Measurements from ENCODE around the gene ICA1. TPM values are rescaled to one million over a fixed set of nuclear protein-coding genes. Genes with fewer than 3 reads are reported as not detected.

ICA1 gene
- total and polyA plus RNA-seq, 2 experiments from 2014 or later = 45.2 to 83.7 TPM

DNA sequence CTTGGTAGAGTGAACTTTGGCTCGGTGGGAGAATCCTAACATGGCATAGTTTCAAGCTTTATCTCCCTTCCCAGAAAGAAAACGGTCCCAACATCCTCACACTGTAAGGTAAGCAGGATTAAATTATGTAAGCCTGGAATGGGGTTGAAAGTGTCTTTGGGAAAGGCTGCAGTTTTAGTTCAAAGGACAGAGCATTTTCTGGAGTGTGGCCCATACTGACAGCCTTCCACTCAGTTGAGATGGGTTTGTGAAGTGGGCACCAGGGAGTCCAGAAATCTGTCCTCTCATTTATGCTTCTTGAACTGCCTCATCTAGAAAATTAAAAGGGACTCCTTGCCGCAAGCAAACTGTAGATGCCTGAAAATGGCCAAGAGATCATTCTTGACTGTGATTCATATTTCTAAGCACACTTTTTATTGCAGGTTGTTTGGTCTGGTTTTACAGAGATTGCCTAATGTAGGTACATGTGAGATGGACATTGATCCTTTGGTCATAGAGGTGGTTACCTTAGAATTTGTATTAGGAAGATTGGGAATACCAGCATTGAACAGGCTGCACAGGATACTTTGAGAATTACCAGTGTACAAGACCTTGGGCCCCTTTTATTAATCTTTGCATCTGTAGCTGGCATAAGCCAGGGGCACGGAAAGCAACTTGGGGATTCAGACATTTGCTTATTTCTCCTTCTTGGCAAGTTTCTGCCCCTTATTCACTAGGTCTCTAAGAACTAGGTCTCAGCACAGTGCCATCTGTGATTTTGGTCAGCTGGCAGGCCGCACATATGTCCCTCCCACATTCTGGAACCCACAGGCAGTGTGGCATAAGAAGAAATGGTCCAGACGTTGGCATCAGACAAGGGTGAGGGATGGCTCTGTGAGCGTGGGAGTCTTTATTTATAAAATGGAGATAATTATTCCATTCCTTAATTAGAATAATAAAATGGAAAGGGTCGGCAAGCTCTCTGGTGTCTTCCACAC lies 167.5 kb downstream of the ICA1 start (continued):
- TF ChIP-seq, protein P1, sequence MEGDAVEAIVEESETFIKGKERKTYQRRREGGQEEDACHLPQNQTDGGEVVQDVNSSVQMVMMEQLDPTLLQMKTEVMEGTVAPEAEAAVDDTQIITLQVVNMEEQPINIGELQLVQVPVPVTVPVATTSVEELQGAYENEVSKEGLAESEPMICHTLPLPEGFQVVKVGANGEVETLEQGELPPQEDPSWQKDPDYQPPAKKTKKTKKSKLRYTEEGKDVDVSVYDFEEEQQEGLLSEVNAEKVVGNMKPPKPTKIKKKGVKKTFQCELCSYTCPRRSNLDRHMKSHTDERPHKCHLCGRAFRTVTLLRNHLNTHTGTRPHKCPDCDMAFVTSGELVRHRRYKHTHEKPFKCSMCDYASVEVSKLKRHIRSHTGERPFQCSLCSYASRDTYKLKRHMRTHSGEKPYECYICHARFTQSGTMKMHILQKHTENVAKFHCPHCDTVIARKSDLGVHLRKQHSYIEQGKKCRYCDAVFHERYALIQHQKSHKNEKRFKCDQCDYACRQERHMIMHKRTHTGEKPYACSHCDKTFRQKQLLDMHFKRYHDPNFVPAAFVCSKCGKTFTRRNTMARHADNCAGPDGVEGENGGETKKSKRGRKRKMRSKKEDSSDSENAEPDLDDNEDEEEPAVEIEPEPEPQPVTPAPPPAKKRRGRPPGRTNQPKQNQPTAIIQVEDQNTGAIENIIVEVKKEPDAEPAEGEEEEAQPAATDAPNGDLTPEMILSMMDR (conservative IDR thresholded peaks at IDR 0.05; ENCODE audit: low read depth in 2 of 2) = no peak
- no peak for TF ChIP-seq EZH2 (IDR thresholded peaks at IDR 0.05; ENCODE audit: low read depth, unreplicated experiment)
- TF ChIP-seq, protein P2, sequence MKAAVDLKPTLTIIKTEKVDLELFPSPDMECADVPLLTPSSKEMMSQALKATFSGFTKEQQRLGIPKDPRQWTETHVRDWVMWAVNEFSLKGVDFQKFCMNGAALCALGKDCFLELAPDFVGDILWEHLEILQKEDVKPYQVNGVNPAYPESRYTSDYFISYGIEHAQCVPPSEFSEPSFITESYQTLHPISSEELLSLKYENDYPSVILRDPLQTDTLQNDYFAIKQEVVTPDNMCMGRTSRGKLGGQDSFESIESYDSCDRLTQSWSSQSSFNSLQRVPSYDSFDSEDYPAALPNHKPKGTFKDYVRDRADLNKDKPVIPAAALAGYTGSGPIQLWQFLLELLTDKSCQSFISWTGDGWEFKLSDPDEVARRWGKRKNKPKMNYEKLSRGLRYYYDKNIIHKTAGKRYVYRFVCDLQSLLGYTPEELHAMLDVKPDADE (IDR thresholded peaks at IDR 0.05) = no peak
- TF ChIP-seq ZNF114 (CRISPR knock-in tag; IDR thresholded peaks at IDR 0.05) = no peak
- no peak for TF ChIP-seq NANOG (IDR thresholded peaks at IDR 0.05; ENCODE audit: borderline replicate concordance)
- TF ChIP-seq CREB1 (CRISPR knock-in tag; IDR thresholded peaks at IDR 0.05; ENCODE audit: low read depth) = no peak
- TF ChIP-seq, protein P3, sequence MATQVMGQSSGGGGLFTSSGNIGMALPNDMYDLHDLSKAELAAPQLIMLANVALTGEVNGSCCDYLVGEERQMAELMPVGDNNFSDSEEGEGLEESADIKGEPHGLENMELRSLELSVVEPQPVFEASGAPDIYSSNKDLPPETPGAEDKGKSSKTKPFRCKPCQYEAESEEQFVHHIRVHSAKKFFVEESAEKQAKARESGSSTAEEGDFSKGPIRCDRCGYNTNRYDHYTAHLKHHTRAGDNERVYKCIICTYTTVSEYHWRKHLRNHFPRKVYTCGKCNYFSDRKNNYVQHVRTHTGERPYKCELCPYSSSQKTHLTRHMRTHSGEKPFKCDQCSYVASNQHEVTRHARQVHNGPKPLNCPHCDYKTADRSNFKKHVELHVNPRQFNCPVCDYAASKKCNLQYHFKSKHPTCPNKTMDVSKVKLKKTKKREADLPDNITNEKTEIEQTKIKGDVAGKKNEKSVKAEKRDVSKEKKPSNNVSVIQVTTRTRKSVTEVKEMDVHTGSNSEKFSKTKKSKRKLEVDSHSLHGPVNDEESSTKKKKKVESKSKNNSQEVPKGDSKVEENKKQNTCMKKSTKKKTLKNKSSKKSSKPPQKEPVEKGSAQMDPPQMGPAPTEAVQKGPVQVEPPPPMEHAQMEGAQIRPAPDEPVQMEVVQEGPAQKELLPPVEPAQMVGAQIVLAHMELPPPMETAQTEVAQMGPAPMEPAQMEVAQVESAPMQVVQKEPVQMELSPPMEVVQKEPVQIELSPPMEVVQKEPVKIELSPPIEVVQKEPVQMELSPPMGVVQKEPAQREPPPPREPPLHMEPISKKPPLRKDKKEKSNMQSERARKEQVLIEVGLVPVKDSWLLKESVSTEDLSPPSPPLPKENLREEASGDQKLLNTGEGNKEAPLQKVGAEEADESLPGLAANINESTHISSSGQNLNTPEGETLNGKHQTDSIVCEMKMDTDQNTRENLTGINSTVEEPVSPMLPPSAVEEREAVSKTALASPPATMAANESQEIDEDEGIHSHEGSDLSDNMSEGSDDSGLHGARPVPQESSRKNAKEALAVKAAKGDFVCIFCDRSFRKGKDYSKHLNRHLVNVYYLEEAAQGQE (IDR thresholded peaks at IDR 0.05; ENCODE audit: unreplicated experiment) = no peak
- no peak for TF ChIP-seq POLR2AphosphoS5 (IDR thresholded peaks at IDR 0.05; ENCODE audit: low read depth)

DNA sequence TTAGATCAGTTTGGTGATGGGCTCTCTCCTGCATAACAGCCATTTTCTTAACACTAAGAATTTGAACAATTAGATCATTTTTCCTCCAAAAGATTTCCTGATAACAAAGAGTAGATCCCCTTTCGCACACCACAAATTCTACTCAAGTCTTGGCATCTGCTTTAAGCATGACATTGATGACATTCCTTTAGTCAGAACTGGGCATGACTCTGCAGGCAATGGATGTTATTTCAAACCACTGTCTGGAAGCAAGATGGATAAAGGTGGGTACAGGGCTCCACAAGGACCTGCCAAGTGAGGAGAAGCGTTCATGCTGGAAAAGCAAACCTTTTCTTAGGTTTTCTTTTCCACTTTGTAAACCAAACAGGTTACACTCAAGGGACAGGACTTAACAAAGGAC lies 169.8 kb downstream of the ICA1 start:
- Histone ChIP-seq H3K9me2 (ENCODE audit: insufficient read depth) (peaks cover 2% of the 10 kb centered on the region; the same call in 1 of the 2 replicates), H3K27me3 (ENCODE audit: insufficient read depth) (no peaks in the 10 kb centered on the region), H3F3A (replicated peaks; ENCODE audit: low read depth) (no peaks in the 10 kb centered on the region), H3K4me1 (ENCODE audit: insufficient read depth) (no peaks in the 10 kb centered on the region), H3K27ac (ENCODE audit: low read depth) (no peak overlapping the region), H3K4me3 (no peak overlapping the region), H3K4me2 (no peak overlapping the region), H3K79me2 (replicated peaks; ENCODE audit: insufficient read depth) (no peaks in the 10 kb centered on the region), H4K20me1 (replicated peaks; ENCODE audit: insufficient read depth) (no peaks in the 10 kb centered on the region), H2AFZ (no peak overlapping the region), H3K36me3 (ENCODE audit: insufficient read depth) (no peaks in the 10 kb centered on the region)
- Mint-ChIP-seq H3K36me3 (ENCODE audit: low read depth) (peaks cover 12% of the 10 kb centered on the region), H3K27me3 (ENCODE audit: insufficient read depth, low read depth, poor library complexity) (peaks cover 2% of the 10 kb centered on the region), H3K9me3 (peaks cover 5% of the 10 kb centered on the region), H3K4me1 (no peaks in the 10 kb centered on the region), H3K27ac (no peak overlapping the region), H3K4me3 (no peak overlapping the region)
- DNase-seq (ENCODE audit: low spot score) (no peak), ATAC-seq (no peak)
- TF ChIP-seq, protein P4, sequence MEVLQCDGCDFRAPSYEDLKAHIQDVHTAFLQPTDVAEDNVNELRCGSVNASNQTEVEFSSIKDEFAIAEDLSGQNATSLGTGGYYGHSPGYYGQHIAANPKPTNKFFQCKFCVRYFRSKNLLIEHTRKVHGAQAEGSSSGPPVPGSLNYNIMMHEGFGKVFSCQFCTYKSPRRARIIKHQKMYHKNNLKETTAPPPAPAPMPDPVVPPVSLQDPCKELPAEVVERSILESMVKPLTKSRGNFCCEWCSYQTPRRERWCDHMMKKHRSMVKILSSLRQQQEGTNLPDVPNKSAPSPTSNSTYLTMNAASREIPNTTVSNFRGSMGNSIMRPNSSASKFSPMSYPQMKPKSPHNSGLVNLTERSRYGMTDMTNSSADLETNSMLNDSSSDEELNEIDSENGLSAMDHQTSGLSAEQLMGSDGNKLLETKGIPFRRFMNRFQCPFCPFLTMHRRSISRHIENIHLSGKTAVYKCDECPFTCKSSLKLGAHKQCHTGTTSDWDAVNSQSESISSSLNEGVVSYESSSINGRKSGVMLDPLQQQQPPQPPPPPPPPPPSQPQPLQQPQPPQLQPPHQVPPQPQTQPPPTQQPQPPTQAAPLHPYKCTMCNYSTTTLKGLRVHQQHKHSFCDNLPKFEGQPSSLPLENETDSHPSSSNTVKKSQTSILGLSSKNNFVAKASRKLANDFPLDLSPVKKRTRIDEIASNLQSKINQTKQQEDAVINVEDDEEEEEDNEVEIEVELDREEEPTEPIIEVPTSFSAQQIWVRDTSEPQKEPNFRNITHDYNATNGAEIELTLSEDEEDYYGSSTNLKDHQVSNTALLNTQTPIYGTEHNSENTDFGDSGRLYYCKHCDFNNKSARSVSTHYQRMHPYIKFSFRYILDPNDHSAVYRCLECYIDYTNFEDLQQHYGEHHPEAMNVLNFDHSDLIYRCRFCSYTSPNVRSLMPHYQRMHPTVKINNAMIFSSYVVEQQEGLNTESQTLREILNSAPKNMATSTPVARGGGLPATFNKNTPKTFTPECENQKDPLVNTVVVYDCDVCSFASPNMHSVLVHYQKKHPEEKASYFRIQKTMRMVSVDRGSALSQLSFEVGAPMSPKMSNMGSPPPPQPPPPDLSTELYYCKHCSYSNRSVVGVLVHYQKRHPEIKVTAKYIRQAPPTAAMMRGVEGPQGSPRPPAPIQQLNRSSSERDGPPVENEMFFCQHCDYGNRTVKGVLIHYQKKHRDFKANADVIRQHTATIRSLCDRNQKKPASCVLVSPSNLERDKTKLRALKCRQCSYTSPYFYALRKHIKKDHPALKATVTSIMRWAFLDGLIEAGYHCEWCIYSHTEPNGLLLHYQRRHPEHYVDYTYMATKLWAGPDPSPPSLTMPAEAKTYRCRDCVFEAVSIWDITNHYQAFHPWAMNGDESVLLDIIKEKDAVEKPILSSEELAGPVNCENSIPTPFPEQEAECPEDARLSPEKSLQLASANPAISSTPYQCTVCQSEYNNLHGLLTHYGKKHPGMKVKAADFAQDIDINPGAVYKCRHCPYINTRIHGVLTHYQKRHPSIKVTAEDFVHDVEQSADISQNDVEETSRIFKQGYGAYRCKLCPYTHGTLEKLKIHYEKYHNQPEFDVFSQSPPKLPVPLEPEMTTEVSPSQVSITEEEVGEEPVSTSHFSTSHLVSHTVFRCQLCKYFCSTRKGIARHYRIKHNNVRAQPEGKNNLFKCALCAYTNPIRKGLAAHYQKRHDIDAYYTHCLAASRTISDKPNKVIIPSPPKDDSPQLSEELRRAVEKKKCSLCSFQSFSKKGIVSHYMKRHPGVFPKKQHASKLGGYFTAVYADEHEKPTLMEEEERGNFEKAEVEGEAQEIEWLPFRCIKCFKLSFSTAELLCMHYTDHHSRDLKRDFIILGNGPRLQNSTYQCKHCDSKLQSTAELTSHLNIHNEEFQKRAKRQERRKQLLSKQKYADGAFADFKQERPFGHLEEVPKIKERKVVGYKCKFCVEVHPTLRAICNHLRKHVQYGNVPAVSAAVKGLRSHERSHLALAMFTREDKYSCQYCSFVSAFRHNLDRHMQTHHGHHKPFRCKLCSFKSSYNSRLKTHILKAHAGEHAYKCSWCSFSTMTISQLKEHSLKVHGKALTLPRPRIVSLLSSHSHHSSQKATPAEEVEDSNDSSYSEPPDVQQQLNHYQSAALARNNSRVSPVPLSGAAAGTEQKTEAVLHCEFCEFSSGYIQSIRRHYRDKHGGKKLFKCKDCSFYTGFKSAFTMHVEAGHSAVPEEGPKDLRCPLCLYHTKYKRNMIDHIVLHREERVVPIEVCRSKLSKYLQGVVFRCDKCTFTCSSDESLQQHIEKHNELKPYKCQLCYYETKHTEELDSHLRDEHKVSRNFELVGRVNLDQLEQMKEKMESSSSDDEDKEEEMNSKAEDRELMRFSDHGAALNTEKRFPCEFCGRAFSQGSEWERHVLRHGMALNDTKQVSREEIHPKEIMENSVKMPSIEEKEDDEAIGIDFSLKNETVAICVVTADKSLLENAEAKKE (CRISPR knock-in tag; IDR thresholded peaks at IDR 0.05) = no peak
- TF ChIP-seq CREB1 (CRISPR knock-in tag; IDR thresholded peaks at IDR 0.05; ENCODE audit: low read depth) (no peak), JUNB (IDR thresholded peaks at IDR 0.05; ENCODE audit: unreplicated experiment) (no peak), POLR2AphosphoS5 (IDR thresholded peaks at IDR 0.05; ENCODE audit: low read depth) (no peak), ZNF331 (CRISPR knock-in tag; IDR thresholded peaks at IDR 0.05; ENCODE audit: low read depth) (no peak)
